Measurements from ENCODE around the gene SCFD2.
"Not testable (repeated sequence)": the region's sequence is repeated elsewhere in the genome, so short reads cannot be mapped to it uniquely, and the experiment has no call there.

The SCFD2 gene

GRCh38 chr4:53340145-53340544 is 25.7 kb downstream of the SCFD2 start:
- DNase-seq = not testable (repeated sequence)

- not testable (repeated sequence) for DNase-seq
Observed at GRCh38 chr4:53334916-53335315, 30.9 kb downstream of the SCFD2 start.

GRCh38 chr4:53326535-53326934 is 39.3 kb downstream of the SCFD2 start:
- no peak for DNase-seq

GRCh38 chr4:53322696-53323095 is 43.2 kb downstream of the SCFD2 start:
- DNase-seq = no peak

GRCh38 chr4:53321984-53322289 is 43.9 kb downstream of the SCFD2 start:
- no peak for DNase-seq

GRCh38 chr4:53321151-53321983 is 44.5 kb downstream of the SCFD2 start:
- DNase-seq = peak; percentile 58

GRCh38 chr4:53315300-53315699 is 50.6 kb downstream of the SCFD2 start:
- peak; percentile 5 for DNase-seq

- DNase-seq = no peak
Observed at GRCh38 chr4:53314252-53314651, 51.6 kb downstream of the SCFD2 start.

- peak; percentile 11 for DNase-seq
Observed at GRCh38 chr4:53313510-53313909, 52.4 kb downstream of the SCFD2 start.

GRCh38 chr4:53309321-53310040 is 56.4 kb downstream of the SCFD2 start:
- no peak for DNase-seq

GRCh38 chr4:53307819-53308780 is 57.8 kb downstream of the SCFD2 start:
- DNase-seq = no peak

- no peak for DNase-seq
Observed at GRCh38 chr4:53307210-53307609, 58.7 kb downstream of the SCFD2 start.

GRCh38 chr4:53306729-53307128 is 59.1 kb downstream of the SCFD2 start:
- DNase-seq = no peak

- not testable (repeated sequence) for DNase-seq
Observed at GRCh38 chr4:53292209-53292608, 73.7 kb downstream of the SCFD2 start.

GRCh38 chr4:53281438-53281837 is 84.4 kb downstream of the SCFD2 start:
- no peak for DNase-seq

GRCh38 chr4:53280846-53281245 is 85.0 kb downstream of the SCFD2 start:
- DNase-seq = no peak

- no peak for DNase-seq
Observed at GRCh38 chr4:53274609-53275268, 91.1 kb downstream of the SCFD2 start.

- DNase-seq = no peak
Observed at GRCh38 chr4:53273726-53274125, 92.1 kb downstream of the SCFD2 start.

GRCh38 chr4:53267026-53267425 is 98.8 kb downstream of the SCFD2 start:
- DNase-seq = no peak

GRCh38 chr4:53255986-53256385 is 109.9 kb downstream of the SCFD2 start:
- not testable (repeated sequence) for DNase-seq

- no peak for DNase-seq
Observed at GRCh38 chr4:53240573-53240972, 125.3 kb downstream of the SCFD2 start.

- DNase-seq = not testable (repeated sequence)
Observed at GRCh38 chr4:53238352-53238751, 127.5 kb downstream of the SCFD2 start.

GRCh38 chr4:53237811-53238210 is 128.1 kb downstream of the SCFD2 start:
- DNase-seq = not testable (repeated sequence)

Measured in NCI-H226 (cell line).